ENCODE data around the gene BSND.

DNA sequence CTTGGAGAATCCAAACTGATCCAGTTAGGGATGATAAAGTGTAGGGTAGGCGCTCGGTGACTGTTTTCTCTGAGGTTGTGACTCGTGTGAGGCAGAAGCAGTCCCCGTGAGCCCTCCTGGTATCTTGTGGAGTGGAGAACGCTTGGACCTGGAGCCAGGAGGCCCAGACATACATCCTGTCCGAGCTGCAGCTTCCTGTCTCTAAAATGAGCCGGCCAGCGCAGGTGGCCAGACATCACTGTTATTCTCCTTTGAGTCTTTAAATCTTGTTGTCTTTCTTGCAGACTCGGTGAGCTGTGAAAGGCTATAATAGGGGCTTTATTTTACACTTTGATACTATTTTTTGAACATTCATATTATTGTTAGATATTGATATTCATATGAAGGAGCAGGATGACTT lies 52.9 kb downstream of the BSND start:
- TF ChIP-seq EP300 (IDR thresholded peaks at IDR 0.05) (no peak), POLR2A (IDR thresholded peaks at IDR 0.05) (no peak)
